HG03045 (cell line): Measurements from ENCODE around the gene LPAR6.

ENCODE experiments used
- ATAC-seq: cut with Tn5 transposase; IDR thresholded peaks from one replicate; pipeline ENCODE4 v1.9.1; 2021; ENCODE audit warnings: mild to moderate bottlenecking, moderate library complexity; ENCODE audit not compliant: unreplicated experiment

LPAR6 gene

GRCh38 chr13:48377857-48378256 is 35.1 kb downstream of the LPAR6 start:
- ATAC-seq, result no peak

GRCh38 chr13:48370815-48371214 is 42.1 kb downstream of the LPAR6 start:
- ATAC-seq, result no peak

DNA sequence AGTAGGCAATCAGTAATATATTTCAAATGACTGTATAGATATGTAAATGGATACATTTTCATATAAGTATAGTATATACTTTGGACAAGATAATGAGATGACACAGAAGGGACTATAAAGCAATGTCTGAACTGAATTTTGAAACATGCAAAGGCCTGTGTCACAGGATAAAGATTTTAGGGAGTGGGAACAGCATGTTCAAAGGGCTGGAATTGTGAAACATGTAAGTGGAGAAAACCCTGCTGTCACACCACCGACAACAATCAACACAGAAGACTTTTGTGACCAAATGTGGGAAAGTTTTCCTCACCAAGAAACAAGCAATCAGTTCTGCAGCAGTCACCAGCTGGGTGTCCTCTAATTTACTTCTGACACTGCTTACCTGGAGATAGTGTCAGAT is 42.9 kb downstream of the LPAR6 start:
- ATAC-seq, result no peak
